ENCODE results near the gene HOXC12. TPM values are rescaled to one million over a fixed set of nuclear protein-coding genes. Genes with fewer than 3 reads are reported as not detected.

HOXC12 gene
- total RNA-seq, 1 experiment from 2014 or later: 5.1 TPM

GRCh38 chr12:53961025-53961761 lies 6.5 kb downstream of the HOXC12 start:
- Histone ChIP-seq H3K27me3 (ENCODE audit: control insufficient read depth, insufficient read depth, low read length) (no peaks in the 10 kb centered on the region), H3K27ac (ENCODE audit: low read length) (0 out of 2 replicates have a peak overlapping the region, but pooled peaks have one; percentile 39), H3K4me1 (ENCODE audit: control insufficient read depth, insufficient read depth, low read length) (peaks cover 68% of the 10 kb centered on the region), H3K4me3 (ENCODE audit: low read depth in 2 of 2, low read length in 2 of 2) (no peak overlapping the region), H3K9me3 (ENCODE audit: control insufficient read depth, insufficient read depth, low read depth, low read length) (no peaks in the 10 kb centered on the region), H3K36me3 (ENCODE audit: control insufficient read depth, insufficient read depth, low read length) (peaks cover 4% of the 10 kb centered on the region; the same call in 1 of the 2 replicates)
- in situ Hi-C loops (cut with HindIII; ENCODE audit: low pct_unique_long_range_greater_than_20kb, low sequenced_read_pairs) (no loop called here), intact Hi-C loops (cut with micrococcal nuclease; ENCODE audit: unreplicated experiment) (no loop called here)
- ATAC-seq (no peak), DNase-seq (ENCODE audit: low read depth, low spot score) (no peak)
- no peak for TF ChIP-seq POLR2AphosphoS5 (IDR thresholded peaks at IDR 0.05; ENCODE audit: low read depth, low read length)
- no peak for TF ChIP-seq SIN3A (IDR thresholded peaks at IDR 0.05; ENCODE audit: borderline replicate concordance, insufficient read depth, low read depth, low read length)
- TF ChIP-seq REST (IDR thresholded peaks at IDR 0.05; ENCODE audit: insufficient read depth in 1 of 2, low read depth in 2 of 2, low read length in 1 of 2): no peak
- no peak for TF ChIP-seq TCF7L2 (IDR thresholded peaks at IDR 0.05; ENCODE audit: low read depth, low read length)
- no peak; the same call in 1 of the 2 replicates for TF ChIP-seq CTCF (IDR thresholded peaks at IDR 0.05)
- no TSS peak for BruUV-seq (replicated peaks)
- POLR2A ChIA-PET: interaction anchor here (0.7 kb wide), 1 partner anchor 169 kb away, joined by 3 read pairs; no protein-coding TSS in a partner anchor
- CTCF ChIA-PET: no interaction called here

- in situ Hi-C loops (cut with HindIII; ENCODE audit: low pct_unique_long_range_greater_than_20kb, low sequenced_read_pairs): no loop called here
- POLR2A ChIA-PET: no interaction called here
- H3K4me1 ChIP-seq (ENCODE audit: control insufficient read depth, insufficient read depth, low read length): peaks cover 68% of the 10 kb centered on the region
- BruUV-seq (replicated peaks): no TSS peak
- DNase-seq (ENCODE audit: low read depth, low spot score): no peak
- peaks cover 4% of the 10 kb centered on the region; the same call in 1 of the 2 replicates for H3K36me3 ChIP-seq (ENCODE audit: control insufficient read depth, insufficient read depth, low read length)
- CTCF ChIA-PET: interaction anchor here (0.6 kb wide), 1 partner anchor 46 kb away, joined by 6 read pairs; the partner anchor contains the start of gene HOXC8
- peak overlapping the region; percentile 65 for H3K27ac ChIP-seq (ENCODE audit: low read length)
- no peaks in the 10 kb centered on the region for H3K27me3 ChIP-seq (ENCODE audit: control insufficient read depth, insufficient read depth, low read length)
- H3K4me3 ChIP-seq (ENCODE audit: low read depth in 2 of 2, low read length in 2 of 2): no peak overlapping the region
- H3K9me3 ChIP-seq (ENCODE audit: control insufficient read depth, insufficient read depth, low read depth, low read length): no peaks in the 10 kb centered on the region
- TF ChIP-seq TCF7L2 (IDR thresholded peaks at IDR 0.05; ENCODE audit: low read depth, low read length) (no peak), REST (IDR thresholded peaks at IDR 0.05; ENCODE audit: insufficient read depth in 1 of 2, low read depth in 2 of 2, low read length in 1 of 2) (no peak), POLR2AphosphoS5 (IDR thresholded peaks at IDR 0.05; ENCODE audit: low read depth, low read length) (no peak), SIN3A (IDR thresholded peaks at IDR 0.05; ENCODE audit: borderline replicate concordance, insufficient read depth, low read depth, low read length) (no peak), CTCF (IDR thresholded peaks at IDR 0.05) (no peak)
- intact Hi-C loops (cut with micrococcal nuclease; ENCODE audit: unreplicated experiment): no loop called here
- ATAC-seq: no peak
Measured at GRCh38 chr12:53963005-53963404, 8.3 kb downstream of the HOXC12 start.

All from Panc1 (cell line).